Measurements from ENCODE around the gene KIF11.
"Not testable (repeated sequence)": the region's sequence is repeated elsewhere in the genome, so short reads cannot be mapped to it uniquely, and the experiment has no call there.

Gene KIF11

DNA sequence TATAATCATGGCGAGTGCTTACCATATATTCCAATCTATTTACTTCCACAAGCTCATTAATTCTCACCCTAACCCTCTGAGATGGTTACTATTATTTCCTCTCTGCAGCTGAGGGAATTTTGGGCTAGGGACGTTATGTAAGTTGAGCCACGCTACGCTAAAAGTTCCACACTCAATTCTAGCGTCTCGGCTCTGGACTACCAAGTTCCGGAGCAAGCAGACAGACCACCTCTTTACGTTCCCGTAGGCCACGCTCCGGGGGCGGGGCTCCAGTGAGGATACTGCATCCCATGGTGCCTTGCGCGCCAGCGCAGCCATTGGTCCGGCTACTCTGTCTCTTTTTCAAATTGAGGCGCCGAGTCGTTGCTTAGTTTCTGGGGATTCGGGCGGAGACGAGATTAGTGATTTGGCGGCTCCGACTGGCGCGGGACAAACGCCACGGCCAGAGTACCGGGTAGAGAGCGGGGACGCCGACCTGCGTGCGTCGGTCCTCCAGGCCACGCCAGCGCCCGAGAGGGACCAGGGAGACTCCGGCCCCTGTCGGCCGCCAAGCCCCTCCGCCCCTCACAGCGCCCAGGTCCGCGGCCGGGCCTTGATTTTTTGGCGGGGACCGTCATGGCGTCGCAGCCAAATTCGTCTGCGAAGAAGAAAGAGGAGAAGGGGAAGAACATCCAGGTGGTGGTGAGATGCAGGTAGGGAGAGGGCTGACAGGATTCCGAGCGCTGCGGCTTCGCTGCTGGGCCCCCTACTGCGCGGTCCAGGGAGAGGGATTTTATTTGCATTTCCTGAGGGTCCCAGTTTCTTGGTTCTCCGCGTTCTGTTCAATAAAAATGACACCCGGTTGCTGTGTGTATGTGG is at the start of gene KIF11:
KIF11 (plus strand) TSS at position 370 of the 858 bp plus-strand sequence; CDS start at position 616, 246 bp downstream.
- peak; percentile 82 for DNase-seq

DNA sequence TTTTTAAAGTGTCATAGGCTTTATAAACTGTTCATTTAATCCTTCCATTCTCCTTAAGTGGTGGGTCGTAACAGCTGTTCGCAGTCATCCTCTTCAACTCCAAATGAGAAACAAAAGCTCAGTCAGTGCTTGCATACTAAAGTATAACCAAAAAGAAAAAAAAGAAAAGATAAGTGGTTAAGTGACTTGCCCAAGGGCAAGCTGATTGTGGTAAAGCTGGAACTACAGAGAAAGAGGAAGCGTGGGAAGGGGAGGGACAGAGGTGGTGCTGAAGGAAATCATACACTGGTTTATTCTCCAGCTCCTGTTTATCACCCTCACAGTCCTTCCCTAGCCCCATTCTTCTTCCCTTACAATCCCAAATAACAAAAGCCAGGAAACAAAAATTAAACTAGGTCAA is 48.6 kb upstream of the KIF11 start:
- peak; percentile 1 for DNase-seq

DNA sequence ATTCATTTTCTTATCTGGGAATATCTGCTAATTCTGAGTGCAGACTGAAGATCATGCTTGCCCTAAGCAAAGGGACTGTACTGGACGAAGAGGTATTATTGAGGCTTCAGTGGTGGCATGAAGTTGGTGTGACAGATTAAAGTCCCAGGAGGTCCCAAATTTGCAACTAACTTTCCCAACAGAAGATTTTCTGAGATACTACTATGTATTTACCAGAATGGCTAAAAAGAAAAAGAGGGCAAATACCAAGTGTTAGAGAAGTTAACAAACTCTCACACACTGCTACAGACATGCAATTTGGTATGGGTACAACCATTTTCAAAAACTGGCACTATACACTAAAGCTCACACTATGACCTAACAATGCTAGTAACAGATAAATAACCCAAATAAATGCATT is 47.4 kb upstream of the KIF11 start:
- DNase-seq = no peak

DNA sequence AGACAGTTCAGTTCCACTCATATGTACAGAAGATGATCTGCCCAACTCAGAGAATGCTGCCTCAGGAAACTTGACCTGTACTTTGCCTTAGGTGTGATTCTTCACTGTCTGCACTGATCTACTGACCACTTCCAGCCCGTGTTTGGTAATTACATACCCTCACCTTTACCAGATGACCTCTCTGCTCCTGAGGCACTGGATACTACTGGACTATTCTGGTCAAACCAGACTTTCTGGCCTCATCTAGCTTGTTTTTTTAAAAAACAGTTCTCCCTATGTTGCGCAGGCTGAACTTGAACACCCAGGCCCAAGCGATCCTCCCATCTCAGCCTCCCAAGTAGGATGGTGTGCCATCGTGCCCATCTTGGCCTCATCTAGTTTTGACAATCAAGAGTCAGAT is 45.3 kb upstream of the KIF11 start:
- DNase-seq = no peak

DNA sequence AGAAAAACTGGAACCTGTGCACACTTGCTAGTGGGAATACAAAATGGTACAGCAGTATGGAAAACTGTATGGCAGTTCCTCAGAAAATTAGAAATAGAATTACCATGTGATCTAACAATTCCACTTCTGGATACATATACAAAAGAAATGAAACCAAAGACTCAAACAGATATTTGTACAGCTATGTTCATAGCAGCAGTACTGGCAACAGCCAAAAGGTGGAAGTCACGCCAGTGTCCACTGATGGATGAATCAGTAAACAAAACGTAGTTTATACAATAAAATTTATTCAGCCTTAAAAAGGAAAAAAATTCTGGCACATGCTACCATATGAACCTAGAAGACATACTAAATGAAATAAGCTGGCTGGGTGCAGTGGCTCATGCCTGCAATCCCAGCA is 42.0 kb upstream of the KIF11 start:
- DNase-seq = peak; percentile 8

DNA sequence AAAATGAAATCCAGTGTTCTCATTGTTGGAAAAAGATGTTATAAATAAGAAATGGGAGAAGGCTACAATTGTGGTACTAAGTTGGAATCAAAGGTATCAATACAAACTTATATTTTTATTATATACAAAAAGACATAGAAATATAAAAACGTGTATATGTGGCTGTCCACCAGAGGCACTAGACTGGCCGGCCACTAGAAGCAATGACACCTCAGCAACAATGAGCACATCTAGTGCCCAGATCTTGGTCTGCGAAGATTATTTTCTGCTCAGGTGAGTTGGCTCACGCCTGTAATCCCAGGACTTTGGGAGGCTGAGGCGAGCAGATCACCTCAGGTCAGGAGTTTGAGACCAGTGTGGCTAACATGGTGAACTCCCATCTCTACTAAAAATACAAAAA is 40.6 kb upstream of the KIF11 start:
- DNase-seq = no peak

DNA sequence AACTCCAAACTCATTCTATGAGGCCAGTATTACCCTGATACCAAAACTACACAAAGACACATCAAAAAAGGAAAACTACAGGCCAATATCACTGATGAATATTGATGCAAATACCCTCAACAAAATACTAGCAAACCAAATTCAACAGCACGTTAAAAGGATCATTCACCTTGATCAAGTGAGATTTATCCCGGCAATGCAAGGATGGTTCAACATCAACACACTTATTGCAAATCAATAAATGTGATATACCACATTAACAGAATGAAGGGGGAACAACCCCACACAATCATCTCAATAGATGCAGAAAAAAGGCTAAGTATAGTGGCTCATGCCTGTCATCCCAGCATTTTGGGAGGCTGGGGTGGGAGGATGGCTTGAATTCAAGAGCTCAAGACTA is 39.0 kb upstream of the KIF11 start:
- no peak for DNase-seq

DNA sequence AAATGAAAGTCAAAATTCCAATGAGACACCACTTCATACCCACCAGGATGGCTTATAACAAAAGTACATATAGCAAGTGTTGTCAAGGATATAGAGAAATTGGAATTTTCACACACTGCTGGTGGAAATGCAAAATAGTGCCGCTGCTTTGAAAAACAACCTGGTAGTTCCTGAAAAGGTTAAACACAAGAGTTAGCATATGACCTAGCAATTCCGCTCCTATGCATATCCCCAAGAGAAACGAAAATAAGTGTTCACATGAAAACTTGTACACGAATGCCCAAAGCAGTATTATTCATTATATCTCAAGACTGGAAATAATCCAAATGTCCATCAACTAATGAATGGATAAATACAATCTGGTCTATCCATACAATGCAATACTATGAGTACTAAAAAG is 33.9 kb upstream of the KIF11 start:
- no peak for DNase-seq

DNA sequence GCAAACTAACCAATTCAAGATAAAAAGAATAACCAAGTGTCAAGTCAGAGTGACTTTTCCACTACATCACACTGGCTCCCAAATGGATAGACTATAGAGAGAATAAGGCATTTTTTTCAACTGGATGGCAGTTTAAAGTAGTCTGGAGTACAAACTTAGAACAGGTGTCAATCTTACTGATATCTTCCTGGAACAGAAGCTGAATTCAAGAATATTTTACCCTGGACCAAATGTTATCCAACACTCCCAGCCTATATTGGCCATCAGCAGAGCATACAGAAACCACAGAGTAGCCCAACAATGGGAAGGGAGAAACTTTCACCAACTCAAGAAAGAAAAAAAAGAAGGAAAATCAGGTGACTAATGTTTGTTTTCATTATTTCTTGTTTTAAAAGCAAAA is 30.5 kb upstream of the KIF11 start:
- no peak for DNase-seq

DNA sequence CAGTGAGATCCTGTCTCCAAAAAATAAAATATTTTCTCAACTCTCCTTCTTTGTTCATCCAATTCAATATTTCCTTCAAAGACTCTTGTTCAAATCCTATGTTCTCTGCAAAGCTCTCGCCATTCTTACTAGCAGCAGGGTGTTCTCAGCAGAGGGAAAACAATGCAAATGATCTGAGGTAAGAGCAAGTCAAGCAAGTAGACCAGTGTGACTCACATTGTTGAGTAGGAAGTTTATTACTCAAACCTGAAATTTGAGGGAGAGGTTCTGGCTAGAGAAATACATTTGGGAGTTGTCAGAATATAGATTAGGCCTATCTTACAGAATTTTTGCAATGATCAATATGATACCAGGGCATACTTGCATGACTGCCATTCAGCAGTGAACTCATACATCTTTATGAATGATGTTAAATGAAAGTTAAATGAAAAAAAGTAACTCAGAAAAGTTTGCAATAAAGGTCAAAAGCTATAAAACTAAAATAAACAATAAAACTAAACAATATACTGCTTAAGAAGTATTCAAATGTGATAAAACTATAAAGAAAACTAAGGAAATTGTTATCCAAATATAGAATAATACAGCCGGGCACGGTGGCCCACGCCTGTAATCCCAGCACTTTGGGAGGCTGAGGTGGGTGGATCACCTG is 24.9 kb upstream of the KIF11 start:
- DNase-seq = no peak

DNA sequence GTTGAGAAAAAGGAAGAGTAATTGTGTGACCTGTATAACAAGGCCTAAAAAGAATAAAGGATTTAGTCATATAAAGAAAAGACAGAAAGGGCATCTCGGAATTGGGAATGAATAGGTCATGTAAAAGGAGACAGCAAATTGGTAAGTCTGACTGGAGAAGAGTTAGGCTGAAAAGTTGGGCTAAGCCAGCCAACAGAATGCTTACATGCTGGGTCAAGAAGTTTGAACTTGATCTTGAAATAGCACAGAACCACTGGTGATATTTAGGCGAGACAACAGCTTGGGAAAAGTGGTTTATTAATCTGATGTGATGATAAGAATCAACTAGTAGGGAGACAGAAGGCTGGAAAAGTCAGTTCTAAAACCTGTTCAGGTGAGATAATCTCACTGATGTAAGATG is 23.9 kb upstream of the KIF11 start:
- DNase-seq = no peak

DNA sequence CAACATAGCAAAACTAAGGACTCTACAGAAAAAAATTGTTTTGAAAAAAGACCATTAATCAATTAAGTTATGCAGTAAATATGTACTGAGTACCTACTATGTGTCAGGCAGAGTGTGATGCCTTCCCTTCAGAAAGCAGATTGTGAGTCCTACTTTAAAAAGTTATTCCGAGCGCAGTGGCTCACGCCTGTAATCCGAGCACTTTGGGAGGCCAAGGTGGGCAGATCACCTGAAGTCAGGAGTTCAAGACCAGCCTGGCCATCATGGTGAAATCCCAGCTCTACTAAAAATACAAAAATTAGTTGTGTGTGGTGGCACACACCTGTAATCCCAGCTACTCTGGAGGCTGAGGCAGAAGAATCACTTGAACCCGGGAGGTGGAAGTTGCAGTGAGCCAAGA is 23.3 kb upstream of the KIF11 start:
- DNase-seq = not testable (repeated sequence)

DNA sequence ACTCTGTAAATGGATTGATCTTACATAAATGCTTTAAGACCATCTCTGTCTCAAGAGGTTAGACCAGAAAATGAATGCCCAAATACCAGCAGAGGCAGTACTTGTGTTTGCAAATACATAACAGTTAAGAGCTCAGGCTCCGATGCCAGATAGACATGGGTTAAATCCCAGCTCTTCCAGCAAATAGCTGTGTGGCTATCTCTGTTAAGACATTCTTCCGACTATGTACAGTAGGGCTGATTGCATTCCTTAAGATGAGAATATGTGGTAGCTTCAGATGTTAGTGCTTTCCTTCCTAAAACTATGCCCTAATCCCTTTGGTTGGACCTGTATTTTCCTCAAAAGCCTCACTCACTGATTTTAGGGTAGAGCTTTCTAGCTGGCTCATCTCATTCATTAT is 21.3 kb upstream of the KIF11 start:
- DNase-seq = no peak

DNA sequence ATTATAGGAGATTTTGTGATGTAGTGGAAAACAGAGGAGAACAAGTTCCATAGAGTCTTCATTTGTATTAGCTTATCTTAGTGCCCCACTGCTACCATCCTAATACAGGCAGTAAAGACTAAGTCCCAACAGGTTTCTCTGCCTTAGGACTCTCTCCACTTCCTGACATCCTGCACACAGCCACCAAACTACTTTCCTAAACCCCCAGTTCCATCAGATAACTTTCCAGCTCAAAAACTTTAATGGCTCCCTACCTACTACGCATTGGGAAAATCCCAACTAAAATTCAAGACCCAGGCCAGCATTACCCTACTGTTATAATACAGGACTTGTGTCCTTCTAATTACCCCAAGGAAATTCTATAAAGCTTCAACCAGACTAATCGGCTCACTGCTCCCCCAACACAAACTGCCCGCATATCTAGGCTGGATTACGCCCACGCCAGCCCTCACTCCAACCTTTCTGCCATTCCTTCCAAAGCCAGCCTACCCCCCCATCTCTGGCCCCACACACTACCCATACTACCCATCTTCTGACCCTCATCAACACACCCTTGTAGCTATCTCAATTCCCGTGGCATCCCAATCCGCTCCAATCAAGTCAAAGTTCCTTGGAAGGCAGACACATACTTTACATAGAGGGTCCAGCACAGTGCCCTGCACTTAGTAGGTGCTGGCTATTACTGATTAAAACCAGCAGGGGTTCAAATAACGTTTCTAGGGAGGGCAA is 20.4 kb upstream of the KIF11 start:
- no peak for DNase-seq

DNA sequence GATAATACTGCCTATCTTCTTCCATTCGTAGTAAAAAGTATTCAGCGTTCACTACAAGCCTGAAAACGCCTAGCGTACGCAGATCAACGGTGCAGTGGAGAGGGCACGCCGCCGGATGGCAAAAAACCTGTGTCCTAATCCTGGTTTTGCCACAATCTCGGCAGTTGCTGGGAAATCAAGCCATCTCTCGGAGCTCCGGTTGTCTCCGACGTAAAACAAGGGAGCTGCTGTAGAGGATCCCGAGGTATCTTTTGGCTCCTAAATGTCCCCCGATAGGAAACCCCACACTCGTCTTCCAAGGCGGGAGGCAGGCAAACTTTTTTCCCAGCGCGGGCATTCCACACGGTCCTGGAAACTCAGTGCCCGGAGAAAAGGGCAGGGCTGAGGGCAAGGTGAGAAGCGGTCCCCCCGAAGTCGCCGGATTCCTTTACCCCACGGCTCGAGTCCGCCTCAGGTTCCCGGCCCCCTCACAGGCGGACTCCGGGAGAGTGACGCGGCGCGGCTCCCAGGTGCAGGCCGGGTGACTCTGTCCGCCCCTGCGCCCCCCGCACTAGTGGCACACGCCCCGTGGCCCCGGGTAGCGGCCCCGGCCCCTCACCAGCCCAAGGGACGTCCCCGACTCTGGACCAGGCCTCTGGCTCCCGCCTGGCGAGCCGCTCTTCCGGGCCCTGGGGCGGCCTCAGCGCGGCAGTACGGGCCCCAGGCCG is 19.7 kb upstream of the KIF11 start:
- no peak for DNase-seq

DNA sequence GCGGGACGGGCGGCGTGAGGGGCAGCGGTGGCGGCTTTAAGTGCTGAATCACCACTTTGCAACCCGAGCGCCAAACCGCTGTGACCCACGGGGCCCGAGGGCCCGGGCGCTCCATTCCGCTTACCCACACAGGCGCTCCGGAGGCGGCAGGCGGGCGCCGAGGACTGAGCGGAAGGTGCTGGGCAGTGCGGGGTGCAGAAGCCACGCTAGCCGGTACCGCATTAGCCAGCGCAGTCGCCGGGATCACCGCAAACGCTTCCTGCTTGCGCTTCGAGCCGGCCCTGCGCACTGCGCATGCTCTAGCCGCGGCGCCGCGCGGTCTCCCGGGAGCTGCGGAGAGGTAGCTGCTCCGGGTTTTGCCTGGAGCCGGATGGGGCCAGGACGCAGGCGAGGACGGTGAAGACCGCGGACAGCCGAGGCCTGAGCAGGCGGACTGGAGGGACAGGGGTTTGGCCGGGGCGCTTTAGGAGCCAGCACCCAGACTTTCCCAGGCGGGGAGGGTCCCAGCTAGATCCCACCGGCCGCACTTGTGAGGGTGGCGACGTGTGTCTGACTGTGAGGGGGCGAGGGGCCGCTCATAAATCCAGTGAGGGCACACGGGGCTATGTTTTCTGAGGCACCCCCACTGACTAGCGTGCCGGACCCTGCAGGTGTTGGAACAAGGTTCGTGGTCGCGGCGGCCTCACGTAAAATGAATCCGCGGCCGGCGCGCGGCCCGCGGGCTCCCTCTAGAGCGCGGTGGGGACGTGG is 19.0 kb upstream of the KIF11 start, which contains the start of gene IDE:
IDE (minus strand) TSS at position 296 of the 750 bp plus-strand sequence; CDS start at position 222, 74 bp downstream.
- peak; percentile 17 for DNase-seq

DNA sequence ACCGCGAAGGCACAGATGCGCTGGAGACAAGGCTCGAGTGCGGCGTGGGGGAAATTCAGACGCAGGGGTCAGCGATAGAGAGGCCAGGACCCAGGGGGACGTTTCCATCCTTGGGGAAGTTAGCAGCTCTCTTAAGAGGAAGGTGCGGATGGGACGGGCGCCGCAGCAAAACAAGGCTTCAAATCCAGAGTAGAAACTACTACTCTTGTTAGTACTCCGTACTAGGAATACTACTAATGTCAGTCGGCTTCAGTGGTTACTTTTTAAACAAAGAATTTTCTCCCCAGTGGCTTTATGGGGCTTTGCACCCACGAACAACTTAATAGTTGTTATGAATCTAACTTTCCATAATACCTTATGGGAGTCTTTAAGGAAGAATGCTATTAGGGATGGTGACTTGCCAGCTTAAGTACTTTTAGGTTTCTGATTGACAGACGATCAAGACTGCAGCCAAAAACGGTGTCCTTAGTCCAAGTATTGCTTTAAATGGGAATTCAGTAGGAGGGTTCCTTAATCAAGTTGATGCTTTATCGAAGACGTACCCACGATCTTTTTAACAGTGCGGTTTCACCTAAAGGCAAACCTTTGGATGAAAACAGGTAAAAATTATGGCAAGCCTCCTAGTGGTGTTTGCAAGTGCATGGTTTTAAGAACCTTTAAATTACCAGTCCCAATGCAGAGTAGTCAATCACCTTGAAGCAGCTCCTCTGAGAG is 18.2 kb upstream of the KIF11 start:
- DNase-seq = no peak

DNA sequence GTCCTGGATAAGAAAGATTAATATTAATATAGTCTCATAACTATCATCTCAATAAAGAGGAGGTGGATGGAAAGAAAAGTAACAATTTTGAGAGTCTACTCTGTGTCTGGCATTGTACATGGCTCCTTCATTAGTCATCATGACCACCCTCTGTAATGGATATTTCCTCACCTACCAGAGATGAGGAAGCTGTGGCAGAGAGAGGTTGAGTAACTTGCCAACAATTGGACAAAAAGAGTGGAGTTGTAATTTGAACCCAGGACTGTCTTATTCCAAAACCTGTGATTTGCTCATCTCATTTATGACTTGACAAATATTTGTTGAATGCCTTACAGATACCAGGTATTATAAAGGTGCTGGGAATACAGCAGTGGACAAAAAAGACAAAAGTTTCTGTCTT is 17.0 kb upstream of the KIF11 start:
- no peak for DNase-seq

DNA sequence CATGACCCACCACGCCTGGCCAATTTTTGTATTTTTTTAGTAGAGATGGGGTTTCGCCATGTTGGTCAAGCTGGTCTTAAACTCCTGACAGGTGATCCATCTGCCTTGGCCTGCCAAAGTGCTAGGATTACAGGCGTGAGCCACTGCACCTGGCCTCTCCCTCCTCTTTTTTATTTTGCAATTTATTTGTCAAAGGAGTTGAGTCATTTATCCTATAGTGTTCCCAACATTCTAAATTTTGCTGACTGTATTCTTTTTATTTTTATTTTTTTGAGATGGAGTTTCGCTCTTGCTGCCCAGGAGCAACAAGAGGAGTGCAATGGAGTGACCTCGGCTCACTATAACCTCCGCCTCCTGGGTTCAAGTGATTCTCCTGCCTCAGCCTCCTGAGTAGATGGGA is 10.6 kb upstream of the KIF11 start:
- not testable (repeated sequence) for DNase-seq

DNA sequence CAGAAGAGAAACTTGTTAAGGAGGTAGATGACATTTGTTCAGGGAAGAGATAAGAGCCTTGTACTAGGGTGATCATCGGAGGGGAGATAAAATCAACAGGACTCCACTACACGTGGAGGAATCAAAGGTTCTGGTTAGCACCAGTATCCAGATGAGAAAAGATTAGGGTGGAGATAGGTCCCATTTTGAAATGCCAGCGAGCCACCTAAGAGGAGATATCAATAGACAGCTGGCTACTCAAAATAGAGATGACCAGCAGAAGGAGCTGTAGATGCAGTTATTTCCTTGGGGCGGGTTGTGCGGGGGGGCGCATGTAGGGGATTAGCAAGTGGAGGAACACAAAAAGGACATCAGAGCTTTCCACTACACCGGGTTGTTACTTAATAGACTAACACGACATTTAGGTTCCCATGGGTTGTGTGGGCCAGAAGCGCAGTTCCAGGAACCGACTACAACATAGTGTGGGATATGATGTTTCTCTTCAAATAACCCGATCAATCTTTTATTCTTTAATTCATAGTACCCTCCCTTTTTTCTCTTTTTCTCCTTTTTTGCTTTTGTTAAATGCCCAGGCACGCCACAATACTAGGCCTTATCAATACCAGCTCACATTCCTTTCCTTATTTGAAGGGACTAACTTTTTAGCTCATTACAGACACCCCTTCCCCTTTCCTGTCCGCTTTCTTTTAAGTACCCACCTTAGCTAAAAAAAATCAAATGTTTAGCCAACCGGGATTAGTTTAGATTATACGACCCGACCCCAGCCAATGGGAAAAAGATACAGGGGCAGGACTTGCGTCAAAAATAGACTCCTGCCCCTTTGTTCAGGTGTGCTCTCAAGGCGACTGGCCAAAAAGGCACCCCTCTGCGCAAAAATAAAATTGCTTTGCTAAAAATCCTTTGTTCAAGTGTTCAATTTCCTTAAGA is 2.0 kb upstream of the KIF11 start:
- no peak for DNase-seq

Measured in NCI-H2029 treated with DMSO at 0.1 percent for 48 hours (cell line).